Natural killer cell (primary cell): ENCODE measurements around the gene ALAS1. TPM values are rescaled to one million over a fixed set of nuclear protein-coding genes. Genes with fewer than 3 reads are reported as not detected.

Experiments
- ATAC-seq, 3 donors: fragments of 150-1000 bp in 2 of 3; fragments of 200-7000 bp in 1 of 3; cut with Tn5 transposase; 1 replicate in 1 of 3; 2 replicates in 2 of 3; pipeline ENCODE4 v1.10.0; 2021; ENCODE audit warnings: mild to moderate bottlenecking in 2 of 3, moderate library complexity in 2 of 3
- DNase-seq, 2 donors: peaks; one replicate each; pipeline versions ENCODE4 v3.0.0 to v3.0.0-alpha.2; 2013 to 2021; ENCODE audit warnings: mixed read lengths in 1 of 2
- H3K27ac ChIP-seq: one replicate; pipeline ENCODE4 v1.5.1; 2013; ENCODE audit warnings: mild to moderate bottlenecking, low read length
- H3K27me3 ChIP-seq: one replicate; pipeline ENCODE4 v1.6.1; 2013; ENCODE audit warnings: low read length; ENCODE audit not compliant: control insufficient read depth, insufficient read depth
- H3K36me3 ChIP-seq: one replicate; pipeline ENCODE4 v1.6.1; 2013; ENCODE audit warnings: low read length; ENCODE audit not compliant: control insufficient read depth, insufficient read depth
- H3K4me1 ChIP-seq: one replicate; pipeline ENCODE4 v1.6.1; 2013; ENCODE audit warnings: low read length; ENCODE audit not compliant: control insufficient read depth, insufficient read depth
- H3K4me3 ChIP-seq: one replicate; pipeline ENCODE4 v1.5.1; 2013; ENCODE audit warnings: low read length
- H3K9me3 ChIP-seq: one replicate; pipeline ENCODE4 v1.6.1; 2013; ENCODE audit warnings: low read length; ENCODE audit not compliant: control insufficient read depth, insufficient read depth
- H3K27ac Mint-ChIP-seq, 2 donors: one replicate each; pipeline ENCODE4 v1.8.0; 2022; ENCODE audit warnings: mild to moderate bottlenecking in 2 of 2, mixed read lengths in 2 of 2, moderate library complexity in 1 of 2
- H3K27me3 Mint-ChIP-seq, 2 donors: one replicate each; pipeline ENCODE4 v1.8.0; 2022; ENCODE audit warnings: low read depth in 2 of 2, mixed read lengths in 2 of 2
- H3K36me3 Mint-ChIP-seq: one replicate; pipeline ENCODE4 v1.8.0; 2022; ENCODE audit warnings: mixed read lengths
- H3K4me1 Mint-ChIP-seq, 2 donors: one replicate each; pipeline ENCODE4 v1.8.0; 2022; ENCODE audit warnings: mixed read lengths in 2 of 2
- H3K4me3 Mint-ChIP-seq: one replicate; pipeline ENCODE4 v1.8.0; 2022; ENCODE audit warnings: mild to moderate bottlenecking, moderate library complexity, mixed read lengths
- H3K9me3 Mint-ChIP-seq, 2 donors: one replicate each; pipeline ENCODE4 v1.8.0; 2022; ENCODE audit warnings: mixed read lengths in 2 of 2
- WGBS: methylation state at CpG from one replicate; pipeline ENCODE4 v1.1.7; 2013; ENCODE audit warnings: missing lambda C conversion rate; ENCODE audit not compliant: insufficient coverage; 5-methylcytosine and 5-hydroxymethylcytosine counted together
- intact Hi-C: fragments of 100-400 bp; cut with micrococcal nuclease; formaldehyde crosslinking; loops from one replicate; pipeline ENCODE4 v1.14.2; 2022
- total RNA-seq, 4 donors: library from RNA; stranded (reverse); fragments of 120-200 nt in 1 of 4; gene quantifications; one replicate each; pipeline versions ENCODE4 v1.2.3 to v1.2.4, GENCODE V29; 2013 to 2022
- TF ChIP-seq, protein P1 (sequence below): fragments of 200-600 bp; IDR thresholded peaks from one replicate; pipeline ENCODE4 v1.8.0; 2022; ENCODE audit warnings: antibody characterized with exemption

ALAS1 gene
- total RNA-seq, 3 donors from 2014 or later (not counting 1 experiment from before 2014, with no cell fraction given): 17.0 to 34.5 (median 33.4) TPM

GRCh38 chr3:52200981-52201679, 3.2 kb downstream of the ALAS1 start:
- no peak for ATAC-seq
- Histone ChIP-seq H3K9me3 (no peaks in the 10 kb centered on the region), H3K4me1 (peaks cover 35% of the 10 kb centered on the region), H3K27ac (no peak overlapping the region), H3K4me3 (no peak overlapping the region), H3K27me3 (no peaks in the 10 kb centered on the region), H3K36me3 (peaks cover 46% of the 10 kb centered on the region)
- WGBS: 93% methylated on average over 3 of the region's 5 CpGs
- TF ChIP-seq, protein P1, sequence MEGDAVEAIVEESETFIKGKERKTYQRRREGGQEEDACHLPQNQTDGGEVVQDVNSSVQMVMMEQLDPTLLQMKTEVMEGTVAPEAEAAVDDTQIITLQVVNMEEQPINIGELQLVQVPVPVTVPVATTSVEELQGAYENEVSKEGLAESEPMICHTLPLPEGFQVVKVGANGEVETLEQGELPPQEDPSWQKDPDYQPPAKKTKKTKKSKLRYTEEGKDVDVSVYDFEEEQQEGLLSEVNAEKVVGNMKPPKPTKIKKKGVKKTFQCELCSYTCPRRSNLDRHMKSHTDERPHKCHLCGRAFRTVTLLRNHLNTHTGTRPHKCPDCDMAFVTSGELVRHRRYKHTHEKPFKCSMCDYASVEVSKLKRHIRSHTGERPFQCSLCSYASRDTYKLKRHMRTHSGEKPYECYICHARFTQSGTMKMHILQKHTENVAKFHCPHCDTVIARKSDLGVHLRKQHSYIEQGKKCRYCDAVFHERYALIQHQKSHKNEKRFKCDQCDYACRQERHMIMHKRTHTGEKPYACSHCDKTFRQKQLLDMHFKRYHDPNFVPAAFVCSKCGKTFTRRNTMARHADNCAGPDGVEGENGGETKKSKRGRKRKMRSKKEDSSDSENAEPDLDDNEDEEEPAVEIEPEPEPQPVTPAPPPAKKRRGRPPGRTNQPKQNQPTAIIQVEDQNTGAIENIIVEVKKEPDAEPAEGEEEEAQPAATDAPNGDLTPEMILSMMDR: no peak
- Mint-ChIP-seq H3K4me3 (no peak overlapping the region), H3K27ac (peak overlapping the region; percentile 26 to 33), H3K9me3 (no peaks in the 10 kb centered on the region), H3K27me3 (no peaks in the 10 kb centered on the region), H3K4me1 (peaks cover 21 to 41% of the 10 kb centered on the region in 2 donors), H3K36me3 (peaks cover 19% of the 10 kb centered on the region)
- DNase-seq: no peak
- intact Hi-C loops: no loop called here

- no peak overlapping the region for H3K4me3 ChIP-seq
- DNase-seq (no peak), ATAC-seq (no peak)
- H3K27ac Mint-ChIP-seq: peak overlapping the region; percentile 26
- H3K27me3 ChIP-seq: no peaks in the 10 kb centered on the region
- no peaks in the 10 kb centered on the region for H3K9me3 Mint-ChIP-seq
- no peaks in the 10 kb centered on the region for H3K27me3 Mint-ChIP-seq
- 84% methylated on average over 4 of the region's 4 CpGs for WGBS
- TF ChIP-seq, protein P1: no peak
- no peaks in the 10 kb centered on the region for H3K9me3 ChIP-seq
- intact Hi-C loops: no loop called here
- H3K4me1 Mint-ChIP-seq: peaks cover 18 to 35% of the 10 kb centered on the region in 2 donors
- no peak overlapping the region for H3K4me3 Mint-ChIP-seq
- H3K36me3 ChIP-seq: peaks cover 56% of the 10 kb centered on the region
- peaks cover 24% of the 10 kb centered on the region for H3K36me3 Mint-ChIP-seq
- H3K27ac ChIP-seq: no peak overlapping the region
- peaks cover 27% of the 10 kb centered on the region for H3K4me1 ChIP-seq
Observed at GRCh38 chr3:52202384-52203077, 4.6 kb downstream of the ALAS1 start.

- Histone ChIP-seq H3K4me3 (no peak overlapping the region), H3K9me3 (no peaks in the 10 kb centered on the region), H3K36me3 (peaks cover 67% of the 10 kb centered on the region), H3K27ac (no peak overlapping the region), H3K27me3 (no peaks in the 10 kb centered on the region), H3K4me1 (peaks cover 18% of the 10 kb centered on the region)
- H3K4me1 Mint-ChIP-seq: peaks cover 10 to 24% of the 10 kb centered on the region in 2 donors
- no peaks in the 10 kb centered on the region for H3K27me3 Mint-ChIP-seq
- DNase-seq (no peak), ATAC-seq (no peak)
- intact Hi-C loops: no loop called here
- H3K4me3 Mint-ChIP-seq: no peak overlapping the region
- TF ChIP-seq, protein P1: no peak
- H3K27ac Mint-ChIP-seq: no peak overlapping the region
- peaks cover 28% of the 10 kb centered on the region for H3K36me3 Mint-ChIP-seq
- WGBS: 100% methylated on average over 1 of the region's 1 CpG
- no peaks in the 10 kb centered on the region for H3K9me3 Mint-ChIP-seq
Observed at GRCh38 chr3:52203701-52204100, 5.7 kb downstream of the ALAS1 start.
